Fibroblast of skin of abdomen (primary cell): ENCODE data around the gene PPHLN1.
A peak's percentile ranks its signal among the peaks of the same experiment; 100 is the strongest.
"Not testable (repeated sequence)": the region's sequence is repeated elsewhere in the genome, so short reads cannot be mapped to it uniquely, and the experiment has no call there.

Experiments
- DNase-seq: peaks from one replicate; pipeline ENCODE4 v3.0.0-alpha.2; 2013

PPHLN1 gene

GRCh38 chr12:42322567-42322966 lies 3.4 kb upstream of the PPHLN1 start:
- DNase-seq: no peak

DNA sequence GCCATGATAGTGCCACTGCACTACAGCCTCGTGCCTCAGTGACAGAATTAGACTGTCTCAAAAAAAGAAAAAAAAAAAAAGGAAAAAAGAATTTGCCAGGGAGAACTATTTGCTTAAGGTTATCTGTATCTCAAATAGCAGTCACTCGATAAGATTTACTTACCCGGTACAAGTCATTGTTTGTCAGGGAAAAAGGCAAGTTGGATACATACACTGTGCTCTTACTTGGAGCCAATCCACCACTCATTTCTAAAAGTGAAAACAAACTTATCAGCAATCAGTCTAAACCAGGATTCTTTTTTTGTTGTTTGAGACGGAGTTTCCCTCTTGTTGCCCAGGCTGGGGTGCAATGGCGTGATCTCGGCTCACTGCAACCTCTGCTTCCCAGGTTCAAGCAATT lies 2.1 kb upstream of the PPHLN1 start:
- no peak for DNase-seq

DNA sequence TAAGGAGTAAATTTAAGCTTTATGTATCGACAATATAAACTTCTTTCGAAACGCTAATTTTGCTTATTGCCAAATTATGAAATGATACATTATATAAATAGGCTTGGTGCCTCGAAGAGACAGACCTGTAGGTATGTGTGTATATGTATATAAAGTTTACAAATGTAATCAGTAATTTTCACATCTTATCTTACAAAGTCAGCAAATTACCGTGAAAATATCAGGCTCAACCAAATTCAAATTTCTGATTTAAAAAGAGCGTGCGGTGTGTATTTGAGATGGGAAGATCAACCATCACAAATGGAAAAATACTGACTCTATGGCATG lies 678 bp upstream of the PPHLN1 start:
- DNase-seq: no peak

DNA sequence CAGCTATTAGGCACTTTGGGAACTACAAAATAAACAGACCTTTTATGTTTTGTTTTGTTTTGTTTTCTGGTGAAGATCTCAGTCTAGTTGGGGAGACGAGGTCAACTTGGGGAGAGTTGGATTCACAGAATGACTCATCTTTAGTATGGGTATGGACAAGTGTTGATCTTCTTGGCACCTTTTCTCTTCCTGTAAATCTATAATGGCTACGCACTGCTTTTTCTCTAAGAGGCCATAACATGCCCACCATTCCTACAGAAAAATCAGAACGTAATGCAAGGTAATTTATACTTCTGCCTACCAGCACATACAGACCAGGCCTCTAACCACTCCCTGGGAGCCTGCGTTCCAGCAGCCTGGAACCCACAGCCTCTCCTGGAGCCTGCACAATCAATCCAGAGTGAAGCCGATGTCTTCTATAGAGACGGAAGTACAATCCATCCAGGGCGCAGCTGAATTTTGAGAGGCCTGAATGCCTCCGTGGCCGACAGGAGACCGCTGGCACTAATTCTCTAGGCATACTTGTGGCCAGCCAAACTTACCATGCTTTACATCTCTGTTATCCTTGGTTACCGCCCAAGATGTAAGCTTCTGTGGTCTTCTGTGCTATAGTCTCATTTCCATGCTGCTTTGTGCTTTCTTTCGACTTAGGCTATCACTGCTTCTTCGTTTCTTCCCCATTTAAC lies 717 bp downstream of the PPHLN1 start:
- peak; percentile 64 for DNase-seq

- no peak for DNase-seq
These were observed 1.2 kb downstream of the PPHLN1 start for GRCh38 chr12:42327227-42327590.

DNA sequence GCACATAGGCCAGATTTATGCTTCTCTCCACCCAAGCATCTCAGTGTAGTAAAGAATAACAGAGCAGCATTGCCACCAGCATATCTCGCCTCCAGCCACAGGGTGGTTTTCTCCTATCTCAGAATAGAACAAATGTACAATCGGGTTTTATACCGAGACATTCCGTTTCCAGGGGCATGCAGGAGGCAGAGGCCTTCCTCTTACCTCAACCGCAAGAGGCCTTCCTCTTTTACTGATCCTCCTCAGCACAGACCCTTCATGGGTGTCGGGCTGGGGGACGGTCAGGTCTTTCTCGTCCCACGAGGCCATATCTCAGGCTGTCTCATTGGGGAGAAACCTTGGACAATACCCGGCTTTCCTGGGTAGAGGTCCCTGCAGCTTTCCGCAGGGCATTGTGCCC lies 4.1 kb downstream of the PPHLN1 start:
- DNase-seq: not testable (repeated sequence)

DNA sequence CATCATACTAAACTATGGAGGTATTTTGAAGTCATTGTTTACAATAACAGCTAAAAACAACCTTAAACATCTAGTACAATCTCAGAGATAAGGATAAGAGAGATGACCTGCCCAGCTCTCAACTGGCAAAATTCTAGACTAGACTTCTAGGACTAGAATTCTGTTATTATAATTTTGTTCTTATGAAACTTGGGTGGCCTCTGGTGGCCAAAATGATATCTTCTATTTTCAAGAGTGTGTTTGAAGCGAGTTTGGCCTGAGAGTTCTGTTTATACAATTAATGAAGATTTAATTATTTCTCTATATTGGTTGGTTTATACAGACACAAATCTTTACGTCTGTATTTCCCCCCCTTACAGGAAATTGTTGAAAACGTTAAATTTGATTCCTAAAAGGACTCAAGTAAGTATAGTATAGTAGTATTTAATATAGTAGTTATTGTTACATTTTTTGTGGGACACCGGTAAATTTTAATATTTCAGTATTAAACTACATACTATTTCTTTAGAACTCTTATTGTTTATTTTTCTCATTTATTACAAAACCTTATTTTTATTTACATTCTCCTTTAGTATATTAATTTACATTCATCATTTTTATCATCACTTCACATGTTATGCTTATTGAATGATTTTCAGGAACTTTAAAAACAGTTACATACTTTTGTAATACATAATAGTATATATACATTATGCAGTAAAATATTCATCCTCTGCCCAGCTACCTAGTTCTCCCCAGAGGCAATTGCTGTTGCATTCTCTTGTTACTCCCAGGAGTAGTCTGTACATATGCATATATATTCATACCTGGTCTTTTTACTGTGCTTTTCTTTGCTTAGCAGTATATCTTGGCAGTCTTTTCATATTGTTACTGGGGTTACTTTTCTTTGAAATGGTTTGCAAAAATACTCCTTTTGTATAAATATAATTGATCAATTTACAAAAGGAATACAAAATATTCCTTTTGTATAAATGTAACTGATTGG lies 6.6 kb downstream of the PPHLN1 start:
- peak; percentile 40 for DNase-seq

GRCh38 chr12:42336286-42336685 lies 10.3 kb downstream of the PPHLN1 start:
- DNase-seq: no peak

GRCh38 chr12:42338280-42338679 lies 12.3 kb downstream of the PPHLN1 start:
- DNase-seq: no peak

DNA sequence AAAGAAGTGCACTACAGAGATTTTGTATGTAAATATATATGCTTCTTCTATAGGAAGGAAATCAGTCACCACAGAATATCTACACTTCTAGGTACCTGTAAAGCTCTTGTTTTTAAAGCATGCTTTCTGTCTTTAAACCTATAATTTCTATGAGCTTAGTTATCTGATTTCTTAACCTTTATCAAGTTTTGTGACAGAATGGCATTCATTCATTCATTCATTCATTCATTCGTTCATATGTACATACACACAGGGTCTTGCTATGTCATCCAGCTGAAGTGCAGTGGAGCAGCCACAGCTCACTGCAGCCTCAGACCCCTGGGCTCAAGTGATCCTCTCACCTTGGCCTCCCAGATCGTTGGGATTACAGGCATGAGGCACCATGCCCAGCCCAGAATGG lies 16.1 kb downstream of the PPHLN1 start:
- no peak for DNase-seq

DNA sequence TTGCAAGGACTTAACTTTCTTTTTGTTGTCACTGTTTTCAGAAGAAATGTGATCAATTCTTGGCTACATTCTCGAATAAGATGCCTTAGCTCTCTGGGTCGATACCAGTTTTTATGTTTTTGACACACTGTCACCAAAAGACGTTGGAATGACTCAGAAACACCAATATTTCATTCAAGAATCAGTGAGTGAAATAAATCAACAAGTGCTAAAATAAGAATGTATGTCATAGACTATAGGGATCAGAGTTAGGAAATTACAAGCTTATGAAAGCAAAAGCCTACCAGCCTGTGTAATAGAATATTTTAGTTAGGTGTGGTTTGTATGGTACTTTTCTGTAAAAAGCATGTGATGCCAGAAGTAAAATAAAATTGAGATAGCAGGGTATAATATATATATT lies 17.8 kb downstream of the PPHLN1 start:
- DNase-seq: no peak

- no peak for DNase-seq
These were observed 20.5 kb downstream of the PPHLN1 start for GRCh38 chr12:42346403-42347002.

DNA sequence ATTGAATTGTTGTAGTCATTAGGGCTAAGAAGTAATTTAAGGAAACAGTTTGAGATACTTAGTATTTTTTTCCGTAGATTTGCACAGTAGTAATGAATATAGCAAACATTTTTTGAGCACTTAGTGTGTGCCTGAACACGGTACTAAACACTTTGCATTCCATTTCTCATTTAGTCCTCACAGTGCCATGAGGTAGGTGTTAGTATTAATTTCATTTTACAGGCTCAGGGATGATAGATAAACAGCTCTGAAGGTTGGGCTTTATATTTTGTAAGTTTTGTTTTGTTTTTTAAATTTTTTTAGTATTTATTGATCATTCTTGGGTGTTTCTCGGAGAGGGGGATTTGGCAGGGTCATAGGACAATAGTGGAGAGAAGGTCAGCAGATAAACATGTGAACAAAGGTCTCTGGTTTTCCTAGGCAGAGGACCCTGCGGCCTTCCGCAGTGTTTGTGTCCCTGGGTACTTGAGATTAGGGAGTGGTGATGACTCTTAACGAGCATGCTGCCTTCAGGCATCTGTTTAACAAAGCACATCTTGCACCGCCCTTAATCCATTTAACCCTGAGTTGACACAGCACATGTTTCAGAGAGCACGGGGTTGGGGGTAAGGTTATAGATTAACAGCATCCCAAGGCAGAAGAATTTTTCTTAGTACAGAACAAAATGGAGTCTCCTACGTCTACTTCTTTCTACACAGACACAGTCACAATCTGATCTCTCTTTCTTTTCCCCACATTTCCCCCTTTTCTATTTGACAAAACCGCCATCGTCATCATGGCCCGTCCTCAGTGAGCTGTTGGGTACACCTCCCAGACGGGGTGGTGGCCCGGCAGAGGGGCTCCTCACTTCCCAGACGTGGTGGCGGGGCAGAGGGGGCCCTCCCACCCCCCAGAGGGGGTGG lies 23.4 kb downstream of the PPHLN1 start:
- DNase-seq: not testable (repeated sequence)

DNA sequence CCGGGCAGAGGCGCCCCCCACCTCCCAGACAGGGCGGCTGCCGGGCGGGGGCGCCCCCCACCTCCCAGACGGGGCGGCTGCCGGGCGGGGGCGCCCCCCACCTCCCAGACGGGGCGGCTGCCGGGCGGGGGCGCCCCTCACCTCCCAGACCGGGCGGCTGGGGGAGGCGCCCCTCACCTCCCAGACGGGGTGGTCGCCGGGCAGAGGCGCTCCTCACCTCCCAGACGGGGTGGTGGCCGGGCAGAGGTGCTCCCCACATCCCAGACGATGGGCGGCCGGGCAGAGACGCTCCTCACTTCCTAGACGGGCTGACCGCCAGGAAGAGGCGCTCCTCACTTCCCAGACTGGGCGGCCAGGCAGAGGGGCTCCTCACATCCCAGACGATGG lies 24.0 kb downstream of the PPHLN1 start:
- not testable (repeated sequence) for DNase-seq

DNA sequence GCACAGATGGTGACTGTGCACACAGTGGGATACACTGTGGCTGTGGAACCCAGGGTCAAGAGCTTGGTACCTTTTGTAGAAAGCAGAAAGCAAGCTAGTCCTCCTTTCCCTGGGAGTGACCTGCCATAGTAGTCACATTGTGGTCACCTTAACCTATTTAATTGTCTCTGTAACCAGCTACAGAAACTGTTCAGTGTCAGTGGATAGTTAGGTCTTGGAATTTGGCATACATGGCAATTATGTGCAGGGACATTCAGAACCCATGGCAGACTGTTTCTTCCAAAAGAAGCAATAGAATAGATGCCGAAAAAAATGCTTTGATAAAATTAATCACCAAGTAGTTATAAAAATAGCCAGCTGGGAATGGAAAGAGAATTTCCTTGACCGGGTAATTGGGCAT lies 30.4 kb downstream of the PPHLN1 start:
- DNase-seq: no peak

- DNase-seq: peak; percentile 26
These were observed 34.9 kb downstream of the PPHLN1 start for GRCh38 chr12:42360747-42361403.

GRCh38 chr12:42361909-42362646 lies 36.1 kb downstream of the PPHLN1 start:
- DNase-seq: no peak

GRCh38 chr12:42362647-42363260 lies 36.8 kb downstream of the PPHLN1 start:
- no peak for DNase-seq

- DNase-seq: no peak
These were observed 38.7 kb downstream of the PPHLN1 start for GRCh38 chr12:42364692-42365091.

GRCh38 chr12:42365486-42365885 lies 39.5 kb downstream of the PPHLN1 start:
- DNase-seq: no peak

- no peak for DNase-seq
These were observed 44.0 kb downstream of the PPHLN1 start for GRCh38 chr12:42370013-42370412.
